GM18508 (cell line): ENCODE measurements around the gene ANKRD13A.
A peak's percentile ranks its signal among the peaks of the same experiment; 100 is the strongest.
"Not testable (repeated sequence)": the region's sequence is repeated elsewhere in the genome, so short reads cannot be mapped to it uniquely, and the experiment has no call there.

Experiments
- ATAC-seq: cut with Tn5 transposase; IDR thresholded peaks from one replicate; pipeline ENCODE4 v1.9.1; 2021; ENCODE audit warnings: moderate number of reproducible peaks; ENCODE audit not compliant: insufficient read depth, unreplicated experiment

Gene ANKRD13A

GRCh38 chr12:110073049-110073831 lies 74.0 kb downstream of the ANKRD13A start:
- no peak for ATAC-seq

- ATAC-seq: no peak
These were observed 74.9 kb downstream of the ANKRD13A start for GRCh38 chr12:110074089-110074488.

GRCh38 chr12:110075880-110076279 lies 76.7 kb downstream of the ANKRD13A start:
- ATAC-seq: no peak

- no peak for ATAC-seq
These were observed 78.6 kb downstream of the ANKRD13A start for GRCh38 chr12:110077800-110078199.

- ATAC-seq: peak; percentile 57
These were observed 80.5 kb downstream of the ANKRD13A start for GRCh38 chr12:110079477-110080400.

GRCh38 chr12:110080410-110080809 lies 81.2 kb downstream of the ANKRD13A start:
- ATAC-seq: no peak

GRCh38 chr12:110084314-110085015 lies 85.2 kb downstream of the ANKRD13A start:
- ATAC-seq: no peak

- ATAC-seq: not testable (repeated sequence)
These were observed 89.0 kb downstream of the ANKRD13A start for GRCh38 chr12:110088216-110088615.

GRCh38 chr12:110088936-110089335 lies 89.7 kb downstream of the ANKRD13A start:
- no peak for ATAC-seq
